ENCODE data around the gene KCNT2.

DNA sequence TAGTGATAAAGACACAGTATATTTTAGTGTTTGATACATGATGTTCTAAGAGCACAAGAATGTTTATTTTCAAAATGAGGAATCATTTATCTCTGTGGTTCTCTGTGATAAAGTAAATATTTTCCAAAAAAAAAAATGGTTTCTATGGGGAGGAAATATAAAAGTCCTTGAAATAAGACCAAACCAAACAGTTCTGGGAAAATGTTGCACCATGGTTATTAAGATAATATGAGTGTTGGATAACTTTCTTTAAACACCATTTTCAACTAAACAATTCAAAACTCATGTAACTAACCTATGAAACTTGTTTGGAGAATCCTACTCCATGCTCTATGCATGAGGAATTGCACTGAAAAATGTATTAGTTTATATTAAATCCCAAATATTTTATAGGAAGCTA, 184.6 kb downstream of the KCNT2 start:
- TF ChIP-seq CTCF (IDR thresholded peaks at IDR 0.05) (no peak), POLR2A (IDR thresholded peaks at IDR 0.05) (no peak)

Data from esophagus squamous epithelium (tissue), 4 donors.